NB4 (cell line): ENCODE measurements around the gene NIBAN1.
A peak's percentile ranks its signal among the peaks of the same experiment; 100 is the strongest.

Source experiments
- DNase-seq: peaks from one replicate; pipeline ENCODE4 v3.0.0; 2010; ENCODE audit warnings: low read depth
- H3K4me3 ChIP-seq: one replicate; pipeline ENCODE4 v1.5.1; 2011; ENCODE audit warnings: mild to moderate bottlenecking, low read depth, low read length, moderate library complexity
- CTCF ChIP-seq: IDR thresholded peaks from one replicate; pipeline ENCODE4 v1.5.1; 2012; ENCODE audit warnings: low read depth, low read length
- MAX ChIP-seq: IDR thresholded peaks from 2 replicates; pipeline ENCODE4 v1.6.1; 2011; ENCODE audit warnings: low read depth, low read length
- MYC ChIP-seq: IDR thresholded peaks from 2 replicates; pipeline ENCODE4 v1.6.1; 2011; ENCODE audit warnings: low read depth, low read length
- POLR2A ChIP-seq: IDR thresholded peaks from 2 replicates; pipeline ENCODE4 v1.6.1; 2011; ENCODE audit warnings: mild to moderate bottlenecking; ENCODE audit not compliant: insufficient read length; ENCODE audit errors: extremely low read depth

The NIBAN1 gene

GRCh38 chr1:184951788-184952187 lies 22.5 kb downstream of the NIBAN1 start:
- no peak overlapping the region for H3K4me3 ChIP-seq
- TF ChIP-seq MAX, result no peak
- TF ChIP-seq MYC, result no peak
- no peak for TF ChIP-seq CTCF
- TF ChIP-seq POLR2A, result no peak
- DNase-seq, result no peak

GRCh38 chr1:184950906-184951305 lies 23.4 kb downstream of the NIBAN1 start:
- no peak for DNase-seq
- TF ChIP-seq MYC (no peak), CTCF (no peak)
- H3K4me3 ChIP-seq, result no peak overlapping the region

- TF ChIP-seq MYC, result no peak
- TF ChIP-seq CTCF, result no peak
- no peak for TF ChIP-seq MAX
- TF ChIP-seq POLR2A, result no peak
- DNase-seq, result no peak
- no peak overlapping the region for H3K4me3 ChIP-seq
These were observed 24.1 kb downstream of the NIBAN1 start for GRCh38 chr1:184950227-184950626.

GRCh38 chr1:184947497-184948256 lies 26.6 kb downstream of the NIBAN1 start:
- TF ChIP-seq MAX (no peak), CTCF (no peak), MYC (no peak), POLR2A (no peak)
- no peak overlapping the region for H3K4me3 ChIP-seq
- no peak for DNase-seq

- TF ChIP-seq MYC, result no peak
- TF ChIP-seq MAX, result no peak
- no peak for TF ChIP-seq POLR2A
- no peak for TF ChIP-seq CTCF
- H3K4me3 ChIP-seq, result no peak overlapping the region
- peak; percentile 37 for DNase-seq
These were observed 28.5 kb downstream of the NIBAN1 start for GRCh38 chr1:184945678-184946412.

- peak; percentile 20 for DNase-seq
- H3K4me3 ChIP-seq, result no peak overlapping the region
- TF ChIP-seq MAX (no peak), CTCF (no peak), MYC (no peak), POLR2A (no peak)
These were observed 29.3 kb downstream of the NIBAN1 start for GRCh38 chr1:184945029-184945428.
